ENCODE data around the gene SSBP4.

SSBP4 gene

GRCh38 chr19:18428173-18428786 lies 9.1 kb downstream of the SSBP4 start:
- TF ChIP-seq REST (IDR thresholded peaks at IDR 0.05; ENCODE audit: insufficient read depth in 1 of 2, low read depth in 2 of 2, low read length in 2 of 2) (no peak), FOXP2 (optimal IDR thresholded peaks at IDR 0.05; ENCODE audit: borderline replicate concordance, extremely low read depth, extremely low read length, insufficient read depth) (no peak), TAF1 (IDR thresholded peaks at IDR 0.05; ENCODE audit: borderline replicate concordance, insufficient read depth, low read length) (no peak), POLR2AphosphoS5 (IDR thresholded peaks at IDR 0.05; ENCODE audit: low read depth, low read length) (no peak), SIN3A (IDR thresholded peaks at IDR 0.05; ENCODE audit: borderline replicate concordance, insufficient read depth, low read length) (no peak)

- no peak for TF ChIP-seq TAF1 (IDR thresholded peaks at IDR 0.05; ENCODE audit: borderline replicate concordance, insufficient read depth, low read length)
- no peak for TF ChIP-seq REST (IDR thresholded peaks at IDR 0.05; ENCODE audit: insufficient read depth in 1 of 2, low read depth in 2 of 2, low read length in 2 of 2)
- no peak for TF ChIP-seq FOXP2 (optimal IDR thresholded peaks at IDR 0.05; ENCODE audit: borderline replicate concordance, extremely low read depth, extremely low read length, insufficient read depth)
- TF ChIP-seq SIN3A (IDR thresholded peaks at IDR 0.05; ENCODE audit: borderline replicate concordance, insufficient read depth, low read length), result no peak
- no peak for TF ChIP-seq POLR2AphosphoS5 (IDR thresholded peaks at IDR 0.05; ENCODE audit: low read depth, low read length)
Observed at GRCh38 chr19:18428787-18429674, 9.8 kb downstream of the SSBP4 start.

GRCh38 chr19:18429717-18430416 lies 10.7 kb downstream of the SSBP4 start:
- TF ChIP-seq SIN3A (IDR thresholded peaks at IDR 0.05; ENCODE audit: borderline replicate concordance, insufficient read depth, low read length), result no peak
- no peak for TF ChIP-seq TAF1 (IDR thresholded peaks at IDR 0.05; ENCODE audit: borderline replicate concordance, insufficient read depth, low read length)

- TF ChIP-seq REST (IDR thresholded peaks at IDR 0.05; ENCODE audit: insufficient read depth in 1 of 2, low read depth in 2 of 2, low read length in 2 of 2), result no peak
- no peak for TF ChIP-seq SIN3A (IDR thresholded peaks at IDR 0.05; ENCODE audit: borderline replicate concordance, insufficient read depth, low read length)
- TF ChIP-seq FOXP2 (optimal IDR thresholded peaks at IDR 0.05; ENCODE audit: borderline replicate concordance, extremely low read depth, extremely low read length, insufficient read depth), result no peak
- TF ChIP-seq POLR2AphosphoS5 (IDR thresholded peaks at IDR 0.05; ENCODE audit: low read depth, low read length), result no peak
- TF ChIP-seq TAF1 (IDR thresholded peaks at IDR 0.05; ENCODE audit: borderline replicate concordance, insufficient read depth, low read length), result no peak
Observed at GRCh38 chr19:18430417-18431144, 11.4 kb downstream of the SSBP4 start.

Measured in PFSK-1 (cell line).